K562 (cell line): ENCODE measurements around the gene DDT. TPM values are rescaled to one million over a fixed set of nuclear protein-coding genes. Genes with fewer than 3 reads are reported as not detected.

ENCODE experiments used
- ATAC-seq: fragments of 200-7000 bp; cut with Tn5 transposase; 3 replicates; pipeline ENCODE4 v1.9.1; 2020; ENCODE audit warnings: moderate library complexity
- BruUV-seq: library from RNA; stranded (reverse); fragments of 400-500 nt; replicated peaks from 2 replicates; lab custom pipeline; 2021; lab: Mats Ljungman, UMichigan
- CTCF ChIA-PET: fragments of 300-600 bp; formaldehyde crosslinking; extraction: SDS; loops from one replicate; lab custom pipeline; 2021; ENCODE audit warnings: low intra/inter-chr PET ratio; lab: Yijun Ruan, JAX
- POLR2A ChIA-PET: fragments of 300-600, 350-650 bp; sonication (Branson Sonifier 250); formaldehyde crosslinking; extraction: SDS; loops from one replicate; lab custom pipeline; 2021; ENCODE audit warnings: antibody characterized with exemption, inconsistent platforms; lab: Yijun Ruan, JAX
- DNase-seq, 4 experiments: peaks; one replicate each; pipeline versions ENCODE4 v3.0.0 to v3.0.0-alpha.2; 2011 to 2018; ENCODE audit warnings: low spot score in 3 of 4, mixed read lengths in 3 of 4; ENCODE audit errors: extremely low read depth in 1 of 4
- FAIRE-seq: peaks from 2 replicates; lab custom pipeline; 2011; peaks lifted over from hg19 to GRCh38; lab: Jason Lieb, UNC
- H2AFZ ChIP-seq: 2 replicates; pipeline ENCODE4 v1.6.0; 2011; ENCODE audit warnings: low read depth, low read length, control low read depth, inconsistent platforms
- H3K27ac ChIP-seq: fragments of 200-600 bp; 3 replicates; pipeline ENCODE4 v1.8.0; 2011; ENCODE audit warnings: low read depth, mild to moderate bottlenecking, control low read depth, inconsistent platforms, low read length, moderate library complexity, mixed read lengths; ENCODE audit errors: extremely low read depth
- H3K27me3 ChIP-seq, 2 experiments: fragments of 300-600 bp in 1 of 2; 2 replicates in 1 of 2; 3 replicates in 1 of 2; pipeline versions ENCODE4 v1.6.0 to v1.8.0; 2011; ENCODE audit warnings: inconsistent platforms in 2 of 2, low read length in 2 of 2, mild to moderate bottlenecking in 1 of 2, mixed read lengths in 1 of 2, moderate library complexity in 1 of 2; ENCODE audit not compliant: control insufficient read depth in 2 of 2, insufficient read depth in 2 of 2
- H3K36me3 ChIP-seq: fragments of 300-600 bp; 3 replicates; pipeline ENCODE4 v1.8.0; 2011; ENCODE audit warnings: mild to moderate bottlenecking, low read length, inconsistent platforms; ENCODE audit not compliant: control insufficient read depth, insufficient read depth
- H3K4me1 ChIP-seq, 2 experiments: fragments of 200-600 bp in 1 of 2; replicated peaks in 1 of 2; 2 replicates in 1 of 2; 3 replicates in 1 of 2; pipeline versions ENCODE4 v1.5.1 to v1.8.0; 2011; ENCODE audit warnings: inconsistent platforms in 2 of 2, low read length in 2 of 2, mild to moderate bottlenecking in 1 of 2, mixed read lengths in 1 of 2, moderate library complexity in 1 of 2; ENCODE audit not compliant: control insufficient read depth in 2 of 2, insufficient read depth in 2 of 2
- H3K4me2 ChIP-seq: 2 replicates; pipeline ENCODE4 v1.6.1; 2011; ENCODE audit warnings: low read length, control low read depth, inconsistent platforms, mixed read lengths; ENCODE audit not compliant: insufficient read depth
- H3K4me3 ChIP-seq: fragments of 200-600 bp; sonication (generic), shearing (Covaris generic); 2 replicates; pipeline ENCODE4 v1.5.1; 2016; ENCODE audit warnings: control low read depth, inconsistent platforms
- H3K79me2 ChIP-seq: fragments of 200-600 bp; 3 replicates; pipeline ENCODE4 v1.8.0; 2011; ENCODE audit warnings: low read length, inconsistent platforms; ENCODE audit not compliant: control insufficient read depth, insufficient read depth
- H3K9ac ChIP-seq, 2 experiments: 2 replicates each; pipeline versions ENCODE4 v1.6.0 to v1.6.1; 2011; ENCODE audit warnings: low read depth in 2 of 2, low read length in 2 of 2, control low read depth in 1 of 2, inconsistent platforms in 1 of 2, mild to moderate bottlenecking in 1 of 2, mixed read lengths in 1 of 2; ENCODE audit not compliant: insufficient read depth in 1 of 2
- H3K9me1 ChIP-seq: one replicate; pipeline ENCODE4 v1.6.0; 2011; ENCODE audit warnings: inconsistent platforms, mild to moderate bottlenecking, low read length, moderate library complexity; ENCODE audit not compliant: control insufficient read depth, insufficient read depth
- H3K9me3 ChIP-seq: replicated peaks from 2 replicates; pipeline ENCODE4 v1.5.1; 2011; ENCODE audit warnings: low read depth, low read length, inconsistent platforms; ENCODE audit not compliant: control insufficient read depth, insufficient read depth
- H4K20me1 ChIP-seq: replicated peaks from 2 replicates; pipeline ENCODE4 v1.6.1; 2011; ENCODE audit warnings: low read length, inconsistent platforms, mixed read lengths; ENCODE audit not compliant: control insufficient read depth, insufficient read depth
- BACH1 ChIP-seq: fragments of 200-800 bp; sonication (Bioruptor generic); IDR thresholded peaks from 2 replicates; pipeline ENCODE4 v1.6.1; 2016; ENCODE audit warnings: missing genetic modification characterization, missing compliant biosample characterization
- CCAR2 ChIP-seq: fragments of 200-400 bp; formaldehyde crosslinking; IDR thresholded peaks from 2 replicates; pipeline ENCODE4 v1.6.1; 2017; ENCODE audit warnings: mild to moderate bottlenecking, low read depth, low read length
- CREM ChIP-seq: IDR thresholded peaks from 2 replicates; pipeline ENCODE4 v1.6.1; 2014; ENCODE audit warnings: antibody characterized with exemption, low read depth
- HMGN3 ChIP-seq: IDR thresholded peaks from 2 replicates; pipeline ENCODE4 v1.6.1; 2011; ENCODE audit warnings: borderline replicate concordance, low read depth, mild to moderate bottlenecking, mixed read lengths, low read length; ENCODE audit not compliant: insufficient read length; ENCODE audit errors: extremely low read depth
- HNRNPL ChIP-seq: fragments of 200-400 bp; formaldehyde crosslinking; IDR thresholded peaks from 2 replicates; pipeline ENCODE4 v1.6.1; 2017; ENCODE audit warnings: low read depth, mild to moderate bottlenecking, low read length
- KDM2B ChIP-seq: fragments of 250-450 bp; sonication (Bioruptor Pico); IDR thresholded peaks from 2 replicates; pipeline ENCODE4 v1.8.0; 2021; ENCODE audit warnings: mild to moderate bottlenecking, moderate library complexity
- KLF6 ChIP-seq: fragments of 250-450 bp; sonication (Bioruptor Pico); IDR thresholded peaks from 2 replicates; pipeline ENCODE4 v1.4.0; 2020; ENCODE audit warnings: mild to moderate bottlenecking, moderate library complexity, borderline replicate concordance
- NEUROD1 ChIP-seq: fragments of 150-350 bp; IDR thresholded peaks from 2 replicates; pipeline ENCODE4 v1.6.1; 2014; ENCODE audit warnings: borderline replicate concordance, low read length, low read depth; ENCODE audit not compliant: partially characterized antibody
- NRF1 ChIP-seq, 2 experiments: fragments of 450-650 bp; IDR thresholded peaks in 1 of 2; conservative IDR thresholded peaks in 1 of 2; 2 replicates each; pipeline ENCODE4 v1.6.1; 2014; ENCODE audit warnings: mild to moderate bottlenecking in 2 of 2
- PHTF2 ChIP-seq: fragments of 250-450 bp; sonication (Bioruptor Pico); IDR thresholded peaks from 2 replicates; pipeline ENCODE4 v1.5.0; 2021; ENCODE audit warnings: mild to moderate bottlenecking
- SAFB ChIP-seq: fragments of 200-400 bp; formaldehyde crosslinking; IDR thresholded peaks from 2 replicates; pipeline ENCODE4 v1.6.1; 2017; ENCODE audit warnings: low read depth, low read length, borderline replicate concordance
- SNIP1 ChIP-seq: fragments of 450-650 bp; IDR thresholded peaks from 2 replicates; pipeline ENCODE4 v1.7.1; 2017; ENCODE audit warnings: low read depth, mild to moderate bottlenecking
- TSC22D4 ChIP-seq: fragments of 450-650 bp; IDR thresholded peaks from 2 replicates; pipeline ENCODE4 v1.6.1; 2016; ENCODE audit warnings: missing genetic modification characterization, missing biosample characterization, control low read depth
- ZNF184 ChIP-seq: sonication (generic); formaldehyde crosslinking; IDR thresholded peaks from 2 replicates; pipeline ENCODE4 v1.5.0; 2020; ENCODE audit warnings: missing genetic modification reagents
- in situ Hi-C: fragments of 300-500 bp; cut with MboI; formaldehyde crosslinking; loops from 4 replicates; pipeline ENCODE4 v1.15.0; 2018; ENCODE audit warnings: inconsistent platforms, mixed read lengths
- intact Hi-C: fragments of 100-400 bp; cut with micrococcal nuclease; formaldehyde crosslinking; loops from 2 replicates; pipeline ENCODE4 v1.14.2; 2022
- polyA plus RNA-seq, 8 experiments: library from polyadenylated mRNA; depleted of rRNA in 4 of 8; stranded (reverse) in 5 of 8; unstranded in 3 of 8; fragments of >200 nt; fragmentation: Nextera tagmentation in 2 of 8; fragmentation: Illumina TruSeq in 1 of 8; extraction: Ambion mirVana in 2 of 8; extraction: Trizol in 1 of 8; gene quantifications; 2 replicates each; pipeline versions ENCODE4 v1.2.1 to v1.2.3, GENCODE V29; 2011 to 2014; ENCODE audit warnings: inconsistent platforms in 1 of 8, missing spikeins in 1 of 8
- total RNA-seq, 7 experiments: library from RNA; depleted of rRNA in 6 of 7; stranded (reverse); fragments of >200 nt in 6 of 7; fragmentation: Illumina TruSeq in 2 of 7; extraction: Trizol in 2 of 7; gene quantifications; 2 replicates each; pipeline versions ENCODE4 v1.2.1 to v1.2.3, GENCODE V29; 2011 to 2021; ENCODE audit warnings: low replicate concordance in 1 of 7
- TF ChIP-seq, protein P1 (sequence below): fragments of 250-450 bp; sonication (Bioruptor Pico); IDR thresholded peaks from 2 replicates; pipeline ENCODE4 v1.4.0; 2020; ENCODE audit warnings: mild to moderate bottlenecking, moderate library complexity, borderline replicate concordance
- TF ChIP-seq, protein P2 (sequence below): fragments of 250-450 bp; sonication (Bioruptor Pico); IDR thresholded peaks from 2 replicates; pipeline ENCODE4 v1.5.0; 2020; ENCODE audit warnings: mild to moderate bottlenecking

Gene DDT
- total and polyA plus RNA-seq, 9 of the 15 experiments (the other 6 are each of a cell fraction or from before 2014, with no cell fraction given) = 24.0 to 209 (median 63.2) TPM

DNA sequence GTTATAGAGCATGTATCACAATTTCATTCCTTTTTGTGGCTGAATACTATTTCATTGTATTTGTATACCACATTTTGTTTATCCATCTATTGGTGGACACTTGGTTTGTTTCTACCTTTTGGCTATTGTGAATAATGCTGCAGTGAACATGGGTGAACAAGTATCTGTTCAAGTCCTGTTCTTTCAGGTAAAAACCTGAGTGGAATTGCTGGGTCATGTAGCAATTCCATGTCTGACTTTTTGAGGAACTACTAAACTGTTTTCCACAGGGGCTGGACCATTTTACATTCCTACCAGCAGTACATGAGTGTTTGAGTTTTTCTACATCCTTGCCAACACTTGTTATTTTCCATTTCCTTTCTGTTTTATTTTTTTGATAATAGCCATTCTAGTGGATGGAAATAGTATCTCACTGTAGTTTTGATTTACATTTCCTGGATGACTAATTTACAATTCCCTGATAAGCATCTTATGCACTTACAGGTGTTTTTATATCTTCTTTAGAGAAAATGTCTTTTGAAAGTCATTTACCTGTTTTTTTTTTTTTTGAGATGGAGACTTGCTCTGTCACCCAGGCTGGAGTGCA lies 49.1 kb upstream of the DDT start:
- no peak overlapping the region for H3K27ac ChIP-seq
- POLR2A ChIA-PET = no interaction called here

More for the DNA sequence above, 49.1 kb upstream of the DDT start:
- H2AFZ ChIP-seq = no peak overlapping the region
- no peaks in the 10 kb centered on the region for H3K9me1 ChIP-seq
- intact Hi-C loops = no loop called here
- no peaks in the 10 kb centered on the region for H3K9me3 ChIP-seq
- FAIRE-seq = no peak
- DNase-seq = no peak
- peaks cover 84% of the 10 kb centered on the region for H3K79me2 ChIP-seq
- peaks cover 4% of the 10 kb centered on the region; the same call in 1 of the 3 replicates for H3K36me3 ChIP-seq
- H3K4me2 ChIP-seq = no peak overlapping the region
- CTCF ChIA-PET = no interaction called here
- in situ Hi-C loops = no loop called here
- BruUV-seq = no TSS peak
- no peak overlapping the region for H3K9ac ChIP-seq
- no peak for TF ChIP-seq SAFB
- no peak for TF ChIP-seq HNRNPL
- no peak for TF ChIP-seq HMGN3
- no peak for TF ChIP-seq TSC22D4 (tag)
- TF ChIP-seq, protein P1, sequence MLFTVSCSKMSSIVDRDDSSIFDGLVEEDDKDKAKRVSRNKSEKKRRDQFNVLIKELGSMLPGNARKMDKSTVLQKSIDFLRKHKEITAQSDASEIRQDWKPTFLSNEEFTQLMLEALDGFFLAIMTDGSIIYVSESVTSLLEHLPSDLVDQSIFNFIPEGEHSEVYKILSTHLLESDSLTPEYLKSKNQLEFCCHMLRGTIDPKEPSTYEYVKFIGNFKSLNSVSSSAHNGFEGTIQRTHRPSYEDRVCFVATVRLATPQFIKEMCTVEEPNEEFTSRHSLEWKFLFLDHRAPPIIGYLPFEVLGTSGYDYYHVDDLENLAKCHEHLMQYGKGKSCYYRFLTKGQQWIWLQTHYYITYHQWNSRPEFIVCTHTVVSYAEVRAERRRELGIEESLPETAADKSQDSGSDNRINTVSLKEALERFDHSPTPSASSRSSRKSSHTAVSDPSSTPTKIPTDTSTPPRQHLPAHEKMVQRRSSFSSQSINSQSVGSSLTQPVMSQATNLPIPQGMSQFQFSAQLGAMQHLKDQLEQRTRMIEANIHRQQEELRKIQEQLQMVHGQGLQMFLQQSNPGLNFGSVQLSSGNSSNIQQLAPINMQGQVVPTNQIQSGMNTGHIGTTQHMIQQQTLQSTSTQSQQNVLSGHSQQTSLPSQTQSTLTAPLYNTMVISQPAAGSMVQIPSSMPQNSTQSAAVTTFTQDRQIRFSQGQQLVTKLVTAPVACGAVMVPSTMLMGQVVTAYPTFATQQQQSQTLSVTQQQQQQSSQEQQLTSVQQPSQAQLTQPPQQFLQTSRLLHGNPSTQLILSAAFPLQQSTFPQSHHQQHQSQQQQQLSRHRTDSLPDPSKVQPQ = no peak
- no peak for TF ChIP-seq CCAR2
- no peak for TF ChIP-seq SNIP1
- no peak for TF ChIP-seq CREM
- no peak for TF ChIP-seq NEUROD1
- TF ChIP-seq ZNF184 (CRISPR knock-in tag) = no peak
- TF ChIP-seq KLF6 (CRISPR knock-in tag) = no peak
- TF ChIP-seq, protein P2, sequence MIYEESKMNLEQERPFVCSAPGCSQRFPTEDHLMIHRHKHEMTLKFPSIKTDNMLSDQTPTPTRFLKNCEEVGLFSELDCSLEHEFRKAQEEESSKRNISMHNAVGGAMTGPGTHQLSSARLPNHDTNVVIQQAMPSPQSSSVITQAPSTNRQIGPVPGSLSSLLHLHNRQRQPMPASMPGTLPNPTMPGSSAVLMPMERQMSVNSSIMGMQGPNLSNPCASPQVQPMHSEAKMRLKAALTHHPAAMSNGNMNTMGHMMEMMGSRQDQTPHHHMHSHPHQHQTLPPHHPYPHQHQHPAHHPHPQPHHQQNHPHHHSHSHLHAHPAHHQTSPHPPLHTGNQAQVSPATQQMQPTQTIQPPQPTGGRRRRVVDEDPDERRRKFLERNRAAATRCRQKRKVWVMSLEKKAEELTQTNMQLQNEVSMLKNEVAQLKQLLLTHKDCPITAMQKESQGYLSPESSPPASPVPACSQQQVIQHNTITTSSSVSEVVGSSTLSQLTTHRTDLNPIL (CRISPR knock-in tag) = no peak
- TF ChIP-seq PHTF2 = no peak
- no peak for TF ChIP-seq NRF1 (conservative IDR thresholded peaks at IDR 0.05 in 1 of 2, IDR thresholded peaks at IDR 0.05 in 1 of 2)
- no peak for TF ChIP-seq KDM2B
- no peak for TF ChIP-seq BACH1
- ATAC-seq = no peak
- no peaks in the 10 kb centered on the region for H3K27me3 ChIP-seq
- 0 out of 2 replicates have a peak, but pooled peaks cover 3% of the 10 kb centered on the region for H4K20me1 ChIP-seq
- no peak overlapping the region for H3K4me3 ChIP-seq
- no peaks in the 10 kb centered on the region; a peak in 1 of 5 replicates for H3K4me1 ChIP-seq
